ENCODE results near the gene KDM4C. TPM values are rescaled to one million over a fixed set of nuclear protein-coding genes. Genes with fewer than 3 reads are reported as not detected.

KDM4C gene
- total RNA-seq, 2 experiments from 2014 or later, result 60.1 to 61.3 TPM

DNA sequence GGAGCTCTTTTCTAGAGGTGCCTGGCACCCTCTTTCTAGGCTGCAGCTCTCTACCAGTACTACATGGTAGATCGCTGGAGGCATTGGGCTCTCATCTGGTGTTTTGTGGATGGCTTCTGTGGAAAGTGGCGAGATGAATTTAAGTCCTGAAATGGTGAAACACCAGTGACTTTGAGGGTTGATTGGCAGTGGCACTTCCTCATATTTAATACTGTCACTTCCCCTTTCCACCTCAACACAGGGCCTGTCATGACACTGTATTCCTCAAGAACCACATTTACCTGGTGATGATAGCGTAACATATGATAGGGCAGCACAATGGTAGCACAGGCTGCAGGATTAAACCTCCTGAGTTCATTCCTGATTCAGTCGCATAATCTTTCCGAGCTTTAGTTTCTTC is 132.1 kb downstream of the KDM4C start:
- Mint-ChIP-seq H3K4me1 (ENCODE audit: low read depth) (peaks cover 51% of the 10 kb centered on the region), H3K4me3 (no peak overlapping the region), H3K36me3 (ENCODE audit: low read depth) (peaks cover 76% of the 10 kb centered on the region), H3K27me3 (no peaks in the 10 kb centered on the region), H3K9me3 (no peaks in the 10 kb centered on the region), H3K27ac (no peak overlapping the region)
- Histone ChIP-seq H3K27me3 (ENCODE audit: control insufficient read depth in 1 of 2, insufficient read depth in 2 of 2, low read length in 2 of 2) (no peaks in the 10 kb centered on the region), H3K4me1 (ENCODE audit: insufficient read depth, low read length) (peaks cover 5% of the 10 kb centered on the region), H3K27ac (ENCODE audit: low read depth in 1 of 2, low read length in 2 of 2) (no peak overlapping the region), H3K36me3 (ENCODE audit: insufficient read depth, low read length) (peaks cover 26% of the 10 kb centered on the region), H3K4me3 (ENCODE audit: low read length) (no peak overlapping the region), H3K9me3 (ENCODE audit: control insufficient read depth in 1 of 2, insufficient read depth in 1 of 2, low read length in 2 of 2) (no peaks in the 10 kb centered on the region)
- ATAC-seq (ENCODE audit: poor library complexity) (no peak), DNase-seq (peak in 2 of 14 experiments; percentile 11 to 15)
- CTCF ChIA-PET, result no interaction called here
- TF ChIP-seq, protein P1, sequence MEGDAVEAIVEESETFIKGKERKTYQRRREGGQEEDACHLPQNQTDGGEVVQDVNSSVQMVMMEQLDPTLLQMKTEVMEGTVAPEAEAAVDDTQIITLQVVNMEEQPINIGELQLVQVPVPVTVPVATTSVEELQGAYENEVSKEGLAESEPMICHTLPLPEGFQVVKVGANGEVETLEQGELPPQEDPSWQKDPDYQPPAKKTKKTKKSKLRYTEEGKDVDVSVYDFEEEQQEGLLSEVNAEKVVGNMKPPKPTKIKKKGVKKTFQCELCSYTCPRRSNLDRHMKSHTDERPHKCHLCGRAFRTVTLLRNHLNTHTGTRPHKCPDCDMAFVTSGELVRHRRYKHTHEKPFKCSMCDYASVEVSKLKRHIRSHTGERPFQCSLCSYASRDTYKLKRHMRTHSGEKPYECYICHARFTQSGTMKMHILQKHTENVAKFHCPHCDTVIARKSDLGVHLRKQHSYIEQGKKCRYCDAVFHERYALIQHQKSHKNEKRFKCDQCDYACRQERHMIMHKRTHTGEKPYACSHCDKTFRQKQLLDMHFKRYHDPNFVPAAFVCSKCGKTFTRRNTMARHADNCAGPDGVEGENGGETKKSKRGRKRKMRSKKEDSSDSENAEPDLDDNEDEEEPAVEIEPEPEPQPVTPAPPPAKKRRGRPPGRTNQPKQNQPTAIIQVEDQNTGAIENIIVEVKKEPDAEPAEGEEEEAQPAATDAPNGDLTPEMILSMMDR (IDR thresholded peaks at IDR 0.05), result no peak
- intact Hi-C loops (cut with DNase I, micrococcal nuclease), result no loop called here
- POLR2A ChIA-PET, result no interaction called here

DNA sequence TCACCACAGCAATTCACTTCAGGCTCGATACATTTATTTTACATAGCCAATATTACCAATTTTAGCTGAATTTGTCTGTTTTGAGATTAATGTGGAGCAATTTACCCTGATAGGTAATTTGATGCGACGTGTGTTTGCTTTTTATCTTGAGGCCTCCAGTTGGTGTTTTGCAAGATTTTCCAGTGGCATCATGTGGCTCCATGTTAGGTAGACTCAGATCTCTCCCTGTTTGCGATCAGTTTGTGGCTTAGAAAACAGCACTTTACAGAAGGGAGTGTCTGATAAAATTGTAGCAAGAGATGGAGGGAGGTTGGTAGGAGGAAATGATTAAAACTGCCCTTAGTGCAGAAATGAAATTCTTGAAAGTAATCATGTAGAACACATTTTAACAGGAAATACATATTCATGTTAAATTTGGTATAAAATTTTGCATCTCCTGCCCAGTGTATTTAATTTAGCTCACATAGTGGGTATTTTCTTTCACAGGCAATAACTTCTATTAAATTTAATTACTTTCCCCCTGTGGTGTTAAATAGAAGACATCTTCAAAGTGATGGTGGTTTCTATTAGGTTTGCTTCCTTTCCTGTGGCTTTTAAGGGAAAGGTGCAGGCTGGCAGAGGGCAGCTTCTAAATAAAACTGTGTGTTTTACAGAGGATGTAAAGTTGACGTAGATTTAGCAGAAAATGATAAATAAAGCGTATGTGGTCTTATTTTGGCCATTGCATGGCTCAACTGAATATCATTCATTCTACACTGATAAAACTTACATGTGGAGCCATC is 135.8 kb downstream of the KDM4C start:
- Mint-ChIP-seq H3K36me3 (ENCODE audit: low read depth) (peaks cover 58% of the 10 kb centered on the region), H3K27ac (no peak overlapping the region), H3K9me3 (no peaks in the 10 kb centered on the region), H3K27me3 (no peaks in the 10 kb centered on the region), H3K4me1 (ENCODE audit: low read depth) (peaks cover 59% of the 10 kb centered on the region), H3K4me3 (no peak overlapping the region)
- no peaks in the 10 kb centered on the region for H3K27me3 ChIP-seq (ENCODE audit: control insufficient read depth in 1 of 2, insufficient read depth in 2 of 2, low read length in 2 of 2)
- H3K4me3 ChIP-seq (ENCODE audit: low read length), result no peak overlapping the region
- H3K27ac ChIP-seq (ENCODE audit: low read depth in 1 of 2, low read length in 2 of 2), result no peak overlapping the region
- peaks cover 5% of the 10 kb centered on the region for H3K4me1 ChIP-seq (ENCODE audit: insufficient read depth, low read length)
- DNase-seq (peak in 1 of 14 experiments; percentile 24), ATAC-seq (ENCODE audit: poor library complexity) (no peak)
- H3K36me3 ChIP-seq (ENCODE audit: insufficient read depth, low read length), result peaks cover 35% of the 10 kb centered on the region
- no peaks in the 10 kb centered on the region for H3K9me3 ChIP-seq (ENCODE audit: control insufficient read depth in 1 of 2, insufficient read depth in 1 of 2, low read length in 2 of 2)
- ChIA-PET POLR2A (interaction anchor here (1.5 kb wide), 1 partner anchor 15 kb away, joined by 3 read pairs; no protein-coding TSS in a partner anchor), CTCF (no interaction called here)
- intact Hi-C loops (cut with DNase I, micrococcal nuclease), result no loop called here
- TF ChIP-seq, protein P1 (IDR thresholded peaks at IDR 0.05), result no peak

DNA sequence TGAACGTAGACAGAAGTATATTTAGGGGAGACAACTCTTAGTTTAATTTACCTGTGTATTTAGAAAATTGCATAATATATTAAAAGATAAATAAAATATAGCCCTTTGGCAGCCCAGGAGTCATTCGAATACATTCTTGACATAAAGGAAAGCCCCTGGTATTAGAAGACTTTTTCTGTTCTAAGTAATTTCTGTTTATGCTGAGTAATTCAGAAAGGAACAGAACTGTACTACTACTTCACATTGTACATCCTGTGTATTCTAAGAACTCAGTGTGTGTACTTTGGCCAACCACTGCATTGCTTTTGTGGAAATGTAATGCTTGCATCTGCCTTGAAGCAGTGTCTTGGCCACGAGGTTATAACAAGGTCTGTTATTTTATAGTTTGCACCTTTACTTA is 136.4 kb downstream of the KDM4C start:
- no peaks in the 10 kb centered on the region for H3K27me3 ChIP-seq (ENCODE audit: control insufficient read depth in 1 of 2, insufficient read depth in 2 of 2, low read length in 2 of 2)
- Mint-ChIP-seq H3K4me3 (no peak overlapping the region), H3K36me3 (ENCODE audit: low read depth) (peaks cover 60% of the 10 kb centered on the region), H3K27me3 (no peaks in the 10 kb centered on the region), H3K4me1 (ENCODE audit: low read depth) (peaks cover 65% of the 10 kb centered on the region), H3K9me3 (no peaks in the 10 kb centered on the region), H3K27ac (no peak overlapping the region)
- peaks cover 35% of the 10 kb centered on the region for H3K36me3 ChIP-seq (ENCODE audit: insufficient read depth, low read length)
- POLR2A ChIA-PET, result no interaction called here
- CTCF ChIA-PET, result no interaction called here
- H3K27ac ChIP-seq (ENCODE audit: low read depth in 1 of 2, low read length in 2 of 2), result no peak overlapping the region
- H3K9me3 ChIP-seq (ENCODE audit: control insufficient read depth in 1 of 2, insufficient read depth in 1 of 2, low read length in 2 of 2), result no peaks in the 10 kb centered on the region
- H3K4me3 ChIP-seq (ENCODE audit: low read length), result no peak overlapping the region
- TF ChIP-seq, protein P1 (IDR thresholded peaks at IDR 0.05), result no peak
- no peak for DNase-seq
- no peak for ATAC-seq (ENCODE audit: poor library complexity)
- peaks cover 5% of the 10 kb centered on the region for H3K4me1 ChIP-seq (ENCODE audit: insufficient read depth, low read length)
- intact Hi-C loops (cut with DNase I, micrococcal nuclease), result no loop called here
